NOMO-1 treated with DMSO at 0.1 percent for 48 hours (cell line): Measurements from ENCODE around the gene PAGE1.
A peak's percentile ranks its signal among the peaks of the same experiment; 100 is the strongest.
"Not testable (repeated sequence)": the region's sequence is repeated elsewhere in the genome, so short reads cannot be mapped to it uniquely, and the experiment has no call there.

Experiments
- DNase-seq: peaks from one replicate; lab custom pipeline; 2025; ENCODE audit not compliant: unreplicated experiment; lab: John Stamatoyannopoulos, UW

The PAGE1 gene, protein sequence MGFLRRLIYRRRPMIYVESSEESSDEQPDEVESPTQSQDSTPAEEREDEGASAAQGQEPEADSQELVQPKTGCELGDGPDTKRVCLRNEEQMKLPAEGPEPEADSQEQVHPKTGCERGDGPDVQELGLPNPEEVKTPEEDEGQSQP

DNA sequence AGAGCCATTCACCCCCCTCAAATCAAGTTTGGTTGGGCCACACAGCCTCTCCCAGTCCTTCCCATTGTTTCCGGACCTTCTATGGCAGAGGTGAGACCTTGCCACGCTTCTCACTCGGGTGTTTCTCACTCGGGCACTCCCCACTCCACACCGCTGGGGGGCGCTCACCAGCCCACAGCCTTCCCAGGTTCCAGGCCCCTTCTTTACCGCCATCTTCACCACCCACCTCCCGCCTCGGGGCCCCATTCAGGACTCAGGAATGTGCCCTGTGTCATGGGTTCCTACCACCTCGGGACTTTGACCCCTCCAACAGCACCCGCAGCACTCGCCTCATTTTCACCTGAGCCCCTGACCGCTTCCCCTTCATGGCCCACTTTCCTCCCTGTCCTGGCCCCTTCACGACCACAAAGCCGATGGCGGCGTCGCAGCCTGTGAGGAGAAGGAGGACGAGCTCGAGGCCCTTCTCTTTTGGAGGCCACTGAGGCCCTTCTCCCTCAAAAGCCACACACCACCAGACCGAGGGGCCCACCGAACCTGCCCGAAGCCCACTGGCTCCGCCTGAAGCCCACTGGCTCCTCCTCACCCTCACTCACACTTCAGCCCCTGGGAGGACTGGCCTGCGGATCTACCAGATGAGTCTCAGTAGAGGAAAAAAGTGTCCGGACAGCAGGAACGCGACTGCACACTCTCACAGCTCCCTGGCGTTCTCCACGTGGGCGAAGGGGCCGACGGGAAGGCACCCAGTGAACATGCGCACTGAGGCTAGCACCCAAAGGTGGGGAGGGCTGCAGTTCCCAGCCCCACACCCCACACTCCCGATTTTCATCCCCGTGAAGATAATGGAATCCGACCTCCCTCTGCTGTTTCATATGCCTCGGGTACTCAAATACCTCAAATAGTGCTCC, at the start of gene PAGE1:
Gene PAGE1 (minus strand): TSS at position 709 of the 905 bp plus-strand sequence. CDS start 1,214 bp downstream, outside the sequence.
- DNase-seq: no peak

DNA sequence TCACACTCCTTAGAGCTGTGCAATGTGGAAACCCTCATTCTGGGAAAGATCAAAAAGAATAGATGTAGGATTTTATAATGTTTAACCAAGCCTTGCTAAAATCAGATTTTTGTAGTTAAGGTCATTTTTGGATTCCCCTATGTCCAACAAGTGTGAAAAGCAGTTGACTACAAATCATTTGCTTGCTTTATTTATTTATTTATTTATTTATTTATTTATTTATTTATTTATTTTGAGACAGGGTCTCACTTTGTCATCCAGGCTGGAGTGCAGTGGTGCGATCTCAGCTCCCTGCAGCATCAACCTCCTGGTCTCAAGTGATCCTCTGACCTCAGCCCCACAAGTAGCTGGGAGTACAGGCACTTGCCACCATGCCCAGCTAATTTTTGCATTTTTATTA, 45.7 kb upstream of the PAGE1 start:
- DNase-seq: not testable (repeated sequence)

DNA sequence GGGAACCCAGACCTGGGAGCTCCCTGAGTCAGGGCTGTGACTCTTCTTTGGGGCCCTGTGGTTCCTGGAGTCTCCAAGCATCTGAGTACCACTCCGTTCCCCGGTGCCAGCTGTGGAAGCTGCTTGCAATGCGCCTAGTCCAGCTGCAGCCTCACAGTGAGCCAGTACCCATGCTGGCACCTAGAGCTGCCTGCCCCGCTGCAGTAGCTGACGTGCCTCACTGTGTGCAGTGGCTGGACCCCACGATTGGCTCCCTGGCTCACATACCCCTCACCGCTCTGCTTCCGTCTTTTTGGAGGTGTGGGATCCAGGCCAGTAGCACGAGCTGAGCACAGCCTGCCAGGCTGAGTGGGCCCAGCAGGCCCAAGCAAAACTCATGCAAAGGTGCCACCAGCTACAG, 32.1 kb upstream of the PAGE1 start:
- no peak for DNase-seq

DNA sequence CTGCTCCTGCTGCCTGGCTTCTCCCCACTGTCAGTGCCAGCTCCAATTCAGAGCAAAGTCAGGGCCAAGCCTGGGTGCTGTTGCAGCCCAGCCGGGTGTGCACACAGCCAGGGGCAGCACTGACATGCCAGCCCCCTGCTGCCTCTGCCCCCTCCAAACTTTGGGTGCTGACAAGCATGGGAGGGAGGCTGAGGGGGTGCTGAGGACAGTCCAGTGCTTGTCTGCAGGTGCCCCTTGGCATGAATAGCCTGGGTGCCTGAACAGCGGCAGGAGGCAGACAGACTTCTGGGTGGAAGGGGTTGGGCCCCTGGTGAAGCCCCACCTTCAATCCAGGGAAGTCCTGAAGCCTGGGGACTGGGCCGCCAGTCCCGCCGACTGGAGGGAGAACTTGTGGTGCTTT, 31.2 kb upstream of the PAGE1 start:
- no peak for DNase-seq

DNA sequence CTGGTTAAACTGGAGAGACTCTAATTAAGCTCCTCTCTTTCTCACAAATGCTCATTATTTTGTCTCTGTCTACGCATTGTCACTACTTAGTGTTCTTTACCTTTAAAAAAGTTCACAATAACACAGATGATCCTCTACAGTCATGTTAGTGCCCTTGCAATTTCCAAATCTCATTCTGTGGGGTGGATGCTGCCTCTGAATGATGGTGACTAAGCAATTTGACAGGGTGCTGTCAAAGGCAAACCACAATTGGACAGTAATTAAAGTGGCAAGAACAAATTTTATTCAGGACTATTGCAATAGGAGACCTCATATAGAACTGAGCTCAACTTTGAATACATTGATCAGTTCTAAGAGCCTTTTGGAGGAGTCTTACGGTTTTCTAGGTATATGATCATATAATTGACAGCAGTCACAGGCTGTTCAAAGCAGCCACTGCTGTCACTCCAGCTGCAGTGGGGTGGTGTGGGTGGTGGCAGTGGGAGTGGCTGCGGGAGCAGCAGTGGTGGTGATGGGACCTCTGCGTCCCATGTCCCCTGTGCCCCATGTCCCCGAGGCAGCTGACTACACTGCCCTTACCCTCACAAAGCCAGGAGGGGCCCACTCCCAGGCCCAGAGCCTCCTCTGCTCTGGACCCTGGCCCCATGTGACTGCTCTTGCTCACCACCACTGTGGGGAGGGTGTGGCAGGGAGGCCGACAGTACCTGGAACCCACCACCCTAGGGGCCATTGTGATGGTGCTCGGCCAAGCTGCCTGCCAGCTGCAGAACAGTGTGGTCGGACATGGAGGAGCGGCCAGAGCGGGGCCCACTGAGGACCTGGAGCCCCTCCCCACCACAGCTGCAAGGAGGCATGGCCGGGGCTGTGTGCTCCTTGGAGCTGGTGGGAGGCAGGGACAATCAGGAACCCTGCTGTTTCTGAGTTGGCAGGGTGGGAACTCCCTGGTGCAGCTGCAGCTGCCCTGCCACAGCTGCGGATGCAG, 30.4 kb upstream of the PAGE1 start:
- DNase-seq: peak; percentile 34

DNA sequence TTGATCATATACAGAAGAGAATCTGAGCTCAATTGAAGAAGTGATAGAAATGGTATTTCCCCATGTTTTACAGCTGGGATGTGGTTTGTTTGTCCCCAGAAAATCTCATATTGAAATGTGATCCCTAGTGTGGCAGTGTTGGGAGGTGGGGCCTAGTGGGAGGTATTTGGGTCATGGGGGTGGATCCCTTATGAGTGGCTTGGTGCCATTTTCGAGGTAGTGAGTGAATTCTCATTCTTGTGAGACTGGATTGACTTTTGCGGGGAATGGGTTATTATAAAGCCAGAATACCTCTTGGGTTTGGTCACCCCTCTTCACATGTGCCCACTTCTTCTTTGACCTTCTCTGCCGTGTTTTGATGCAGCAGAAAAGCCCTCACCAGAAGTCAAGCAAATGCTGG, 29.6 kb upstream of the PAGE1 start:
- no peak for DNase-seq

DNA sequence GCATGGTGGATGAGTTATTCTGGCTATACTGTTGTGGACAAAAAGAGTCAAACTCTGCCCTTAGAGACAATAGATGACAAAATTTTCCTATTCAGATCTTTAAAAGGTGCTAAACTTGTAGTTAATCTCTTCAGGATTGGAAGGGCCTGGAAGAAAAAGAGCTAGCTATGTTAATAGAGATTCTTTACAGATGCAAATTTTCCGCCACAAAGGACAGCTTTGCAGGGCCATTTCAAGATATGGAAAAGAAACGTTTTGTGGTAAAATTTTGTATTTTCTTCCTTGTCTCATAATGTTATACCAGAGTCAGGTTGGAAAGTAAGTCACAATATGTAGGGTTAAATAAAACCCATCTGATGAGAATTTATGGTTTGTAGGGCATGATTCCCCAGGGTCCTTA, 24.3 kb upstream of the PAGE1 start:
- not testable (repeated sequence) for DNase-seq

DNA sequence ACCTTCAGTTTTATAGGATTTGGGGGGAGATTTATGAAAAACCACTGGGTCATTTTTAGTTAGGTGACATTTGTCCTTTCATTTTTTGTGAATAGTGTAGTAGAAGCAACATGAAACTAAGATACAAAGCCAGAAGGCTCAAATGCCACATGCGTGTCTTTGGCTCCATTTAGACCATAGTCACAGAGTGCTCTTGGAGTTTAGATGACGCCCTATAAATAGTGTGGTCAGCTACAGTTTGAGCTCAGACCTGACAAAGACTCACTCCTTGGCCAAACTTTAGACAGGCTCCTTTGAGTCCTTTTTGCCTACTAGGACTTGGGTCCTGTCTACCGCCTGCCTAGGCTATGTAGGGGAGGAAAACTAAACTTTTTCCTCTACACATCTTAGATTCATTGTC, 16.8 kb upstream of the PAGE1 start:
- no peak for DNase-seq

DNA sequence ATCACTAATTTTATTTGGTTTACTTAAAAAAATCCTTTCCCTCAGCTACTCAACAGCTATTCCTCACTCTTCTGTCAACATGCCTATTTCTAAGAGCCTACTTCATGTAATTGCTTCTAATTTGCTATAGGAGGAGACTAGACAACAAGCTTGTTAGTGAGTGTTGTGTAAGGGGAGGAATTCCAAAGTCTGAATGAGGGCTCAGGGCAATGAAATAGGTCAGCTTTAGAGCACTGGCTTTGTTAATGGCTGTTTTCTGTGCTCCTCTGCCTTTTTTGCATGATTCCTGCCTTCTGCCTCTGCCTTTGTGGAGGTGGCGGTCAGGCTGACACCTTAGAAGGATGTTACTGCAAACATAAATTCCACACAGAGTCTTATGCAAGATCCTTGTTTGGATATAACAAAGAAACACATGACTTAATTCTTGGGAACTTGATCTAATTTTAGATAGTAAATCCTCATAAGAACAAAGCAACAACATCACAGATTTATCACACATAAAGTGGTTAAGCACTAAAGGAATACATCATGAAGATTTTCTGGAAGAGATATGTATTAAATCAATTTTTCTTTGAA, 15.0 kb upstream of the PAGE1 start:
- DNase-seq: no peak

DNA sequence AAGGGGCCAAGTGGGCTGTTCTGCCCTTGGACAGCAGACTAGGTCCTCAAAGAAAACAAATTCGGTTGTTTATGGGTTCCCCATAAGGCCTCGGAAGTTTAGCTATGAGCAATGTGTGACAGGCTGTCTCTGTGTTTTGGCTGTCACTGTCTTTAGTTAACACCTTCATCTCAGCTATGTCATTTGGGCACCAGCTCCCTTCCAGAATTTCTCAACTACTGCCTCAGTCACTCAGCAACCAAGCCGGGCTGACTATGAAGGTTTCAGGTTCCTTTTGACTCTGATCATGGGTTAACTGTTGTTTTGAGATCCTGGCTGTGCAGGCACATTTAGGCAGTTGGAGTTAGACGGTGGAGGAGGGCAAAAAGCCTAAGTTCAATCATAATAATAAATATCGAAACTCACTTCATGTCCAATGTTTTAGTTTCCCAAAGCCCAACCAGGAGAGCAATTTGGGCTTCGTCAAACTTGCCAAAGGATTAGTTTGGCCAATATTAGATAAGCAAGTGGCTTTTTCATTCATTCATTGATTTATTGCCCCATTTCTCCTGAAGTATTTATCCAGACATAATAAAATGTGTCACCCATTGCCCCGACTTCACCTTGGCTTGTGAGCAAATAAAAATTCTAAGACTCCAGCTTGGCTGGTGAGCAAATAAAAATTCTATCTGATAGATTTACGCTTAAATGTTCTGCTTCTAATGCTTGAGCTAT, 9.1 kb upstream of the PAGE1 start:
- no peak for DNase-seq

DNA sequence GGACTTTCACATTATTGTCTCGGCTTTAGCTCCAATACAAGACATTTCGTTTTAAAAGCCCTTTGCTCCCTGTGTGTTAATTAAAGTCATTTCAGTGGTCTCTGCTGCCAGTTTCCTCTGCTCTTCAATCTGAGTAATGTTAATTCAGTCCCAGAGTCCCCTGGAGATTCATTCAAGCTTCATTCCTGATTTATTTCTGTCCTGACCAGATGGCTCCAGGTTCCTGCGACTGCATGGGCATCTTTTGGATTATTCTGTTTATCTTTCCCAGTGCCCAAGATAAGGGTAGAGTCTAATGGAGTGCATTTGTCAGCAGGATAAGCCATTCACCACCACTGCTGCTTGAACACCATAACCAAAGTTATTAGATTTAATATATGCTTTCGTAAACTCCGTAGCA, 6.1 kb upstream of the PAGE1 start:
- DNase-seq: no peak

DNA sequence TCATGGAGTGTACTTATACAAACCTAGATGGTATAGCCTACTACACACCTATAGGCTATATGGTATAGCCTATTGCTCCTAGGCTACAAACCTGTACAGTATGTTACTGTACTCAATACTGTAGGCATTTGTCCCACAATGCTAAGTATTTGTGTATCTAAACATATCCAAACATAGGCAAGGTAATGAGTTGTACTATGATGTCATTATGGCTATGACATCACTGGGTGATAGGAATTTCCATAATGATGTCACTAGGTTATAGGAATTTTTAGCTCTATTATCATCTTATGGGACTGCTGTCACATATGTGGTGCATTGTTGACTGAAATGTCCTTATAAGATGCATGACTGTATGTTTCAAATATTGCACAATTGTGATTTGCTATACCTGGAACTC, 5.5 kb upstream of the PAGE1 start:
- DNase-seq: no peak

DNA sequence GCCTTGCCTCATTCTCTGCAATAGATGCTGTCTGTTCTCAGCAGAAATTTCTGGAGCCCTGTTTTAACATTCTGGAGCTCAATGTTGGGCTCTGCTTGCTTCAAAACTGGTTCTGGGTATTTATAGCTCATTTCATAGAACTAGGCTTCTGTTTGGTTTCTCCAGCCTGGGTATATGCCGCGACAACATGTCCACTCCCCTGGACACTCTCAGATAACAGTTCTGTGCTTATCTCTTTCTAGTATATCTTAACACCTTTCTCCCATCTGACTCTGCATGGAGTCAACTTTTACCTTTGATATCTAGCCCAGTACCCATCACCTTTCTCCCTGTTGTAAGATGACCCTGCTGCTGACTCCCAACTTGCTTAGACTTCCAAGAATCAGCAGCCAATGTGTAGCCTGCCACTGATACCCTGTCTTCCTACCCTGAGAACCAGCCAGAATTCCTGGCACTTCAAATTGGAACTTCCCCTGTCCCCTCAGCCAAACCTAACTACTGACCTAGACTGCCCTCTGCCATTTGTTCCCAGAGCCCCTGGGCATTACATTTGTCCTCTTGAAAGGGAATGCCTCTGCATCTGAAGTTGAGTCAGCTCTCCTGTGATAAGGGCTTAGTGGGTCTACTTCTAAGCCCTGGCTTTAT, 20.6 kb downstream of the PAGE1 start:
- DNase-seq: no peak

DNA sequence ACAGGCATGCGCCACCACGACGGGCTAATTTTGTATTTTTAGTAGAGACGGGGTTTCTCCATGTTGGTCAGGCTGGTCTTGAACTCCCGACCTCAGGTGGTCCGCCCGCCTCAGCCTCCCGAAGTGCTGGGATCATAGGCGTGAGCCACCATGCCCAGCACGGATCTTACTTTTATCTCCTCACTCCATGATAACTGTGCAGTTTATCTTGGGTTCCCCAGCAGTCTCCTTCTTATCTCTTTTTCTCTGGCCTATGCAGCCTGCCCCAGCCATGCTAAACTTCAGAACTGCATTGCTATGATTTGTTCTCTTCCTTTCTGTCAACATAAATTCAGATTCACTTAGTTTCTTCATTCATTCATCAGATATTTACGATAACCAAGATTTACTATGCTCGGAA, 22.4 kb downstream of the PAGE1 start:
- DNase-seq: no peak

DNA sequence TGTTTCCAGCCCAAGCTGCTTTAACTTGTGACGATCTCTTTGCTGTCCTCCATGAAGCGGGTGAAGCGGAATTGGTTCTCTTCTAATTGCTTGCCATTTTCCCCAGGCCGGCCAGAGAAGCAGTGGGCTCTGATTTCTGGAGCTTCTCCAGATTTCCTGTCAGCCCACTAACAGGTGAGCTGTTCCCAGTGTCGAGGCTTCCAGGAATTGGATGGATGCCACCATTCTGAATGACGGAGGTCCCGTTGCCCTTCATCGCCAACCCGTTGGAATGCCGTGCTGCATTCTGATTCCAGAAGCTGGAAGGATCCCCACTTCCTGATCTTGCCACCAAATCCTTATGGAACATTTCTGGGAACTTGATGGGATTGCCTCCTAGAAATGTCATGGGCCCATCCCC, 31.0 kb downstream of the PAGE1 start:
- DNase-seq: no peak

DNA sequence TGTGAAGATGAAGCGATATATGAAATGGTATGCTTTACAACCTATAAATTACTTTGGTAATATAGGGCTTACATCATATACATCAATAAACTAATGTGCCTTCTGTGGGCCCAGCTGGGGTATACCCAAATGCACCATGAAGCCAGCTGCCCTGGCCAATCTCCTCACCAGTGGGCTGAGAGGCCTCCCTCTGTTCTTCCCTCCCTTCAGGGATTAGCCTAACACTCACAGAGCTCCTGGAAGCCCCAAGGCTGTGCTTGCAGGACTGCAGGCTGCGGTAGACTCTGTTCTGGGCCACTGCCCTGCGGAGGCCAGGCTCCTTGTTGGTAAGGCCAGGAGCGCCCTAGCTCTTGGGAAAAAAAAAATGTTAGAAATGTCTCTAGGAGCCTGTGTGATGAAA, 33.9 kb downstream of the PAGE1 start:
- no peak for DNase-seq

DNA sequence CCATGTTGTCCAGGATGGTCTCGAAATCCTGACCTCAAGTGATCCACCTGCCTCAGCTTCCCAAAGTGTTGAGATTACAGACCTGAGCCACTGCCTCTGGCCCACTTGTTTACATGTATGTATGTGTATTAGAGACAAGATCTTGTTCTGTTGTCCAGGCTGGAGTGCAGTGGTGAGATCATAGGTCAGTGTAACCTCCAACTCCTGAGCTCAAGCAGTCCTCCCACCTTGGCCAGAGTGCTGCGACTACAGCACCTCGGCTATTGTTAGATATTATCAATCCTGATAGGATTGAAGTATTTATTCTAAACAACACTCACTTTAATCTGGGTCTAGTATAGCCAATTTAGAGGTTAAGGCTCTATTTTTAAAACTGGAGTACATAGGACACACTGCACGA, 36.0 kb downstream of the PAGE1 start:
- no peak for DNase-seq

DNA sequence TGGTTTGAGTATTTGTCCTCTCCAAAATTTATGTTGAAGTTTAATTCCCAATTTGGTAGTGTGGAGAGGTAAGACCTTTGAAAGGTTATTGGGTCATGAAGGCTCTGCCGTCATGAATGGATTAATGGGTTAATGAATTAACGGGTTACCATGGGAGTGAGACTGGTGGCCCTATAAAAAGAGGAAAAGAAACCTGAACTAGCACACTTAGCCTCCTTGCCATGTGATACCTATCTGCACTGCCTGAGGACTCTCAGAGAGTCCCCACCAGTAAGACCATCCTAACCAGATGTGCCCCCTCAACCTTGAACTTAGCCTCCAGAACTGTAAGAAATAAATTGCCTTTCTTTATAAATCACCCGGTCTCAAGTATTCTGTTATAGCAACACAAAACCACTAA, 39.3 kb downstream of the PAGE1 start:
- DNase-seq: no peak

DNA sequence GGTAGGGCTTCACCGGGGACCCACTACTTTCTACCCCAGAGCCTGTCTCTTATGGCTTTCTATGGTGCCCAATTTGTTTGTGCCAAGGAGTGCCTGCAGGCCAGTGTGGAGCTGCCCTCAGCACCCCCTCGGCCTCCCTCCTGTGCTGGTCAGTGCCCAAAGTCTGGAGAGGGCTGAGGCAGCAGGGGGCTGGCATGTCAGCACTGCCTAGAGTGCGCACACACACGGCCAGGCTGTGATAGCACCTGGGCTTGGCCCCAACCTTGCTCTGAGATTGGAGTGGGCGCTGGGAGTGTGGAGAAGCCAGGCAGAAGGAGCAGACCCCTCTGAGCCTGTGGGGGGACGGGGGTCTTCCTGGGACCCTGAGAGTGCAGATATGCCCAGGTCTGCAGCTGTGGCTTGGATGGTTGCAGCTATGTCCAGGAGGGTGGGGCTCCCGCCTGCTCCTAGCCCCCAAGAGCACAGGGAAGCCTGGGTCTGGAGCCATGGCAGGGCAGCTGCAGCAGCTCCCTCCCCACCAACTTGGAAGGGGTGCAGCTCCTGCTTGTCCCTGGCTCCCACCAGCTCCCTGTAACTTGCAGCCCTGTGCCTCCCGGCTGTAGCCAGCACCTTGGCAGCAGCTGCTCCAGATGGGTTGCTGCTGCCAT, 50.7 kb downstream of the PAGE1 start:
- DNase-seq: no peak
